ENCODE measurements around the gene FCHSD2. TPM values are rescaled to one million over a fixed set of nuclear protein-coding genes. Genes with fewer than 3 reads are reported as not detected.

FCHSD2 gene
- total and polyA plus RNA-seq, 2 donors (not counting 1 experiment from before 2014, with no cell fraction given), result 19.5 to 40.6 TPM

DNA sequence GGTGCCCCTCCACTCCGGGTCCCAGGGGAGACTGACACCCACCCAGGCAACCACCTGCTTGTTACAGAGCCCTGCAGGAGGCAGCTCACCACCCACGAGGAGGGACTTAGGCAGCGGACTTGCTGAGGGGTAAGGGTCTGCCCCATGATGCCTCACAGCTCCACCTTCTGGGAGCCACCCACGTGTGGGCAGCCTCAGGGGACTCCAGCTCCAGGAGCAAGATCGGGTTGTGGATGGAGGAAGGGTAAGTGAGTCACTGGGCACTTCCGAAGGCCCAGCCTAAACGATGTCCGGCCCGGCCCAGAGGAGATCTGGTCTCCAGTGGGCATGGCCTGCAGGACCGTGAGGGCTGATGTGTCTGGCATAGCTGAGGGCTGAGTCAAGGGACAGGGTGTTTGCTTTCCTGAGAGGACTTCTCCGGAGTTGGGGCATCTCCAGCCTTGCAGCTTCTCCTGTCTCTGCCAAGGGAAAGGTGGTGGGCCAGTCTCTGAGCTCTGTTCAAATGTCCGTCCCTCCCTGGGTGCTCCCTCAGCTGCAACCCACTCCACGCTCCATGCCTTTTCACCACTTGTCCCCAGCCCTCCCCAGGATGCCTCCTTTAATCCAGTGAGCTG is 43.7 kb upstream of the FCHSD2 start:
- H3K79me2 ChIP-seq (ENCODE audit: control insufficient read depth, insufficient read depth, low read length), result no peaks in the 10 kb centered on the region
- no peak overlapping the region for H3K9ac ChIP-seq (ENCODE audit: insufficient read depth, low read length)
- H3K27ac ChIP-seq (ENCODE audit: insufficient read depth, low read length), result no peak overlapping the region
- no peak overlapping the region for H3K4me2 ChIP-seq (ENCODE audit: extremely low read depth, insufficient read depth, low read length)
- no peak overlapping the region for H2AFZ ChIP-seq (ENCODE audit: low read length)
- H3K27me3 ChIP-seq (ENCODE audit: control insufficient read depth, insufficient read depth, low read length), result peaks cover 2% of the 10 kb centered on the region
- H3K36me3 ChIP-seq (ENCODE audit: control insufficient read depth, insufficient read depth, low read length), result no peaks in the 10 kb centered on the region
- peaks cover 5% of the 10 kb centered on the region for H3K4me1 ChIP-seq (ENCODE audit: control insufficient read depth, extremely low read depth, insufficient read depth, low read length)
- no peaks in the 10 kb centered on the region for H3K9me3 ChIP-seq (ENCODE audit: control insufficient read depth, insufficient read depth, low read depth, low read length)
- TF ChIP-seq, protein P1, sequence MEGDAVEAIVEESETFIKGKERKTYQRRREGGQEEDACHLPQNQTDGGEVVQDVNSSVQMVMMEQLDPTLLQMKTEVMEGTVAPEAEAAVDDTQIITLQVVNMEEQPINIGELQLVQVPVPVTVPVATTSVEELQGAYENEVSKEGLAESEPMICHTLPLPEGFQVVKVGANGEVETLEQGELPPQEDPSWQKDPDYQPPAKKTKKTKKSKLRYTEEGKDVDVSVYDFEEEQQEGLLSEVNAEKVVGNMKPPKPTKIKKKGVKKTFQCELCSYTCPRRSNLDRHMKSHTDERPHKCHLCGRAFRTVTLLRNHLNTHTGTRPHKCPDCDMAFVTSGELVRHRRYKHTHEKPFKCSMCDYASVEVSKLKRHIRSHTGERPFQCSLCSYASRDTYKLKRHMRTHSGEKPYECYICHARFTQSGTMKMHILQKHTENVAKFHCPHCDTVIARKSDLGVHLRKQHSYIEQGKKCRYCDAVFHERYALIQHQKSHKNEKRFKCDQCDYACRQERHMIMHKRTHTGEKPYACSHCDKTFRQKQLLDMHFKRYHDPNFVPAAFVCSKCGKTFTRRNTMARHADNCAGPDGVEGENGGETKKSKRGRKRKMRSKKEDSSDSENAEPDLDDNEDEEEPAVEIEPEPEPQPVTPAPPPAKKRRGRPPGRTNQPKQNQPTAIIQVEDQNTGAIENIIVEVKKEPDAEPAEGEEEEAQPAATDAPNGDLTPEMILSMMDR (conservative IDR thresholded peaks at IDR 0.05 in 1 of 2, IDR thresholded peaks at IDR 0.05 in 1 of 2; ENCODE audit: low read depth in 1 of 2, low read length in 2 of 2), result no peak
- no peak for TF ChIP-seq EZH2 (IDR thresholded peaks at IDR 0.05; ENCODE audit: low read length, missing control alignments)
- H4K20me1 ChIP-seq (ENCODE audit: control insufficient read depth, extremely low read depth, insufficient read depth, low read length), result no peaks in the 10 kb centered on the region
- H3K4me3 ChIP-seq (replicated peaks in 1 of 4; ENCODE audit: control extremely low read depth in 1 of 4, insufficient read depth in 1 of 4, low read depth in 3 of 4, low read length in 4 of 4), result no peak overlapping the region
- DNase-seq (ENCODE audit: low read depth in 2 of 2), result peak; percentile 18 to 81

DNA sequence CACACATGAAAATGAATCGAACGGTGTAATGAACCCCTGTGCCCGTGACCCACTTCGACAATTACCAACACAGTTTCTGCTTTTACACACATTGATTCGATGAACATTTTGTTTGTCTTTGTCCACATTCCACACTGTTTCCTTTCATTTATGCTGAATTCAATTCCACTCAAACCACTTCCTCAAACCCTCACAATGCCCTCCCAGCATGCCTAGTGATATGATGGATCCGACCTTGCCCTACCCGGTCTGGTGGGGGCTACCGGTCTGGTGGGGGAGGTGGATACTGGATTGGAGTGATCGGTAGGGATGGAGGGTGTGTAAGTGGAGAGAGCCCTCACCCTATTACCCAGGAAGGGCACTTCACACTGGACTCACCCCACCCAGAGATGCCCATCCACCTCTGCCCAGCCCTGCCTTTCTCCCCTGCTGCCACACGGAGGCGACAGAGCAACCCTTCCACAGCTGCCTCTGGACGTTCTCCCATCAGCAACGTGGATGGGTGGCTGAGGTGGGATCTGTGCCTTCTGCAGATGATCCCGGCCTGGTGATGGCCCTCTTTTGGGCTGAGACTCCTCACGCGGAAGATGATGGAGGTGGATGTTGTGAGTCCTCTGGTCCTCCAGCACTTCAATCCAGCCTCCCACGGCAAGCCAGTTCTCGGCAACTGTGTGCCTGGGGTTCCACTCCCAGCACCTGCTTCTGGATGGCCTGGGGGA is 43.0 kb upstream of the FCHSD2 start:
- no peak overlapping the region for H3K4me3 ChIP-seq (replicated peaks in 1 of 4; ENCODE audit: control extremely low read depth in 1 of 4, insufficient read depth in 1 of 4, low read depth in 3 of 4, low read length in 4 of 4)
- no peaks in the 10 kb centered on the region for H3K79me2 ChIP-seq (ENCODE audit: control insufficient read depth, insufficient read depth, low read length)
- no peaks in the 10 kb centered on the region for H4K20me1 ChIP-seq (ENCODE audit: control insufficient read depth, extremely low read depth, insufficient read depth, low read length)
- no peak overlapping the region for H3K9ac ChIP-seq (ENCODE audit: insufficient read depth, low read length)
- no peak overlapping the region for H2AFZ ChIP-seq (ENCODE audit: low read length)
- no peaks in the 10 kb centered on the region for H3K9me3 ChIP-seq (ENCODE audit: control insufficient read depth, insufficient read depth, low read depth, low read length)
- TF ChIP-seq, protein P1 (conservative IDR thresholded peaks at IDR 0.05 in 1 of 2, IDR thresholded peaks at IDR 0.05 in 1 of 2; ENCODE audit: low read depth in 1 of 2, low read length in 2 of 2), result peak; percentile 92 to 96
- no peak for TF ChIP-seq EZH2 (IDR thresholded peaks at IDR 0.05; ENCODE audit: low read length, missing control alignments)
- H3K4me1 ChIP-seq (ENCODE audit: control insufficient read depth, extremely low read depth, insufficient read depth, low read length), result peaks cover 5% of the 10 kb centered on the region
- peak; percentile 28 to 39 for DNase-seq (ENCODE audit: low read depth in 2 of 2)
- H3K36me3 ChIP-seq (ENCODE audit: control insufficient read depth, insufficient read depth, low read length), result no peaks in the 10 kb centered on the region
- no peak overlapping the region for H3K4me2 ChIP-seq (ENCODE audit: extremely low read depth, insufficient read depth, low read length)
- H3K27ac ChIP-seq (ENCODE audit: insufficient read depth, low read length), result no peak overlapping the region
- peaks cover 2% of the 10 kb centered on the region for H3K27me3 ChIP-seq (ENCODE audit: control insufficient read depth, insufficient read depth, low read length)

DNA sequence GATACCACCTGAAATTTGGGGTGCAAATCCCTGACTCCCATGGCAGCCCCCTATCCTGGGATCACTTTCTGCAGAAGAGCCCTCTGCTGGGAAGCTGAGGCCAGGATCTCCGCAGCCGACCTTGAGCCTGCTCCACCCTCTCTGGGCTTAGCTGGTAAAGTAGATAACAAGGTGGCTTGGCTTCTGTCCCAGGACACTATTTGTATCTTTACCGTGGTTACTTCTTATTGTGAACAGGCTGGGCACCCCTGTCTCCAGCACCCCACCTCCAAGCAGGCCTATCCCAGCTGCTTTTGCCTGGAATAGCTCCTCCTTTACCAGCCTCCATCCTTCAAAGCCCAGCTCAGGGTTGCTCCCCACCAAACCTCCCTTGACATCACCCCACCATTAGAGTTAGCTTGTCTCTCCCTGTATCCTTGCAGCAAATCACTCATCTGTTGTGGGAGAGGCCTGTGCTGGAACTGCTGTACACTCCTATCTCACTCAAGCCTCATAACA is 40.8 kb upstream of the FCHSD2 start:
- no peak for DNase-seq (ENCODE audit: low read depth in 2 of 2)
- Histone ChIP-seq H3K79me2 (ENCODE audit: control insufficient read depth, insufficient read depth, low read length) (no peaks in the 10 kb centered on the region), H3K27ac (ENCODE audit: insufficient read depth, low read length) (no peak overlapping the region), H2AFZ (ENCODE audit: low read length) (no peak overlapping the region), H3K36me3 (ENCODE audit: control insufficient read depth, insufficient read depth, low read length) (no peaks in the 10 kb centered on the region), H3K4me2 (ENCODE audit: extremely low read depth, insufficient read depth, low read length) (no peak overlapping the region), H3K9me3 (ENCODE audit: control insufficient read depth, insufficient read depth, low read depth, low read length) (no peaks in the 10 kb centered on the region), H3K4me3 (replicated peaks in 1 of 4; ENCODE audit: control extremely low read depth in 1 of 4, insufficient read depth in 1 of 4, low read depth in 3 of 4, low read length in 4 of 4) (no peak overlapping the region), H4K20me1 (ENCODE audit: control insufficient read depth, extremely low read depth, insufficient read depth, low read length) (no peaks in the 10 kb centered on the region), H3K9ac (ENCODE audit: insufficient read depth, low read length) (no peak overlapping the region), H3K4me1 (ENCODE audit: control insufficient read depth, extremely low read depth, insufficient read depth, low read length) (peaks cover 6% of the 10 kb centered on the region), H3K27me3 (ENCODE audit: control insufficient read depth, insufficient read depth, low read length) (no peaks in the 10 kb centered on the region)
- no peak for TF ChIP-seq EZH2 (IDR thresholded peaks at IDR 0.05; ENCODE audit: low read length, missing control alignments)
- TF ChIP-seq, protein P1 (conservative IDR thresholded peaks at IDR 0.05 in 1 of 2, IDR thresholded peaks at IDR 0.05 in 1 of 2; ENCODE audit: low read depth in 1 of 2, low read length in 2 of 2), result no peak
